ENCODE data around the gene SHROOM3.

SHROOM3 gene

DNA sequence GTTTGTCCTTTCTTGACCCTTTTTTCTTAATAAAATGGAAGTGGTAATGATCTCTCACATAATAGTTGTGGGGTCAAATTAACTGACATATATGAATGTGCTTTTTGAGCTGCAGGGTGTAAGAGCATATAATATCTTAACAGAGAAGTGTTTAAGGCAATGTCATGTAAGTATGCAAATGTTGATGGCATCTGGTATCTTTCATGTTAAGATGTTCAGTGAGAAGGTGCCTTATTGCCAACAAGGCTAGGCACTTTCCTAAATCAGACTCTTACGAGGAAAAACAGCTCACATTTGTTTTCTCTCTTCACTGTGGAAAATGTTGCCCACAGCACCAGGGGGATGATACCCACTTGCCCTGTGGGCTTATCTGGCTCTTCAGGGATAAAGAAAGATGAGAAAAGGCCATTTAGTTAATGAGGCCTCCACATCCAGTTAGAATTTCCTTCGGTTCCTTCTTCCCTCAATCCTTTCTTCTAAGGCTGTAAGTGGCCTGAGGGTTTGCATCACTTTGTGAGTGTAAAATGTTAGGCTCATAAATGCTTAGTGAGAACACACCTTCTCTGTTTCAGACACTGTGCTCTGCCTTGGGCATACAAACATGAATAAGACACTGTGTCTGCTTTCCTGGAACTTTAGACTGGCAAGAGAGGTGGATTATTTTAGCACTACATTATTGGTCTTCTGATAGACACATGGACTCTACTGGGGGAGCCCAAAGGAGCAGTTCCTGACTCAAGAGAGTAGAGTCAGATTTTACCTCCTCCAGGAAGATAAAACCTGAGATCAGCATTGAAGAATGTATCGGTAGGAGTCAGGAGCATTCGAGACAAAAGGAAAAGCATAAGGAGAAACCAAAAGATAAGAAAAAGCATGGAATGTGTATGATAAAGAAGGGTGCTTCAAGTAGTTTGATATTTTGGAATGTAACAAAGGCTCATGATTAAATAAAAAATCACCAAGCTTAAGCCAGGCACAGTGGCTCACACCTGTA is 327.4 kb downstream of the SHROOM3 start:
- DNase-seq (ENCODE audit: extremely low read depth in 1 of 2, low read depth in 1 of 2), result no peak

- no peak for DNase-seq (ENCODE audit: extremely low read depth in 1 of 2, low read depth in 1 of 2)
These were observed 329.2 kb downstream of the SHROOM3 start for GRCh38 chr4:76764251-76764650.

GRCh38 chr4:76765473-76766183 is 330.6 kb downstream of the SHROOM3 start:
- DNase-seq (ENCODE audit: extremely low read depth in 1 of 2, low read depth in 1 of 2), result no peak

DNA sequence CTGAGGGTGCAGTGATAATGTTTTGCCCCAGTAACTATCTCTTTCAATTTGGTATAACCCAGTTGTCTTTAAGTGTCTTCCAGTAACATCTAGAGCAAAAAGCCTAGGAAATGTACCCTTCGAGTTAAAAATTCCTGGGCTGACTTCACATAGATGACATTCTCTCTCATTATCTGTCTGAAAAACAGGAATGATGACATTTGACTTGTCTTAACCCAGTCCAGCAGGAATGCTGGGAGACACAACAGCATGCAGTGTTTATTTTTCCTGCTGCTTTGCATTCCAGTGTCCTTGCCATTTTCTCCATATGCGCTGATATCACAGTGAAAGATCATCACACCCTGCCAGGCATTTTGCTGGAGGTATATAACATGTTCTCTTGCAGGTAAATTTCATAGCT is 333.0 kb downstream of the SHROOM3 start:
- no peak for DNase-seq (ENCODE audit: extremely low read depth in 1 of 2, low read depth in 1 of 2)

GRCh38 chr4:76772498-76773106 is 337.6 kb downstream of the SHROOM3 start:
- DNase-seq (ENCODE audit: extremely low read depth in 1 of 2, low read depth in 1 of 2), result no peak

DNA sequence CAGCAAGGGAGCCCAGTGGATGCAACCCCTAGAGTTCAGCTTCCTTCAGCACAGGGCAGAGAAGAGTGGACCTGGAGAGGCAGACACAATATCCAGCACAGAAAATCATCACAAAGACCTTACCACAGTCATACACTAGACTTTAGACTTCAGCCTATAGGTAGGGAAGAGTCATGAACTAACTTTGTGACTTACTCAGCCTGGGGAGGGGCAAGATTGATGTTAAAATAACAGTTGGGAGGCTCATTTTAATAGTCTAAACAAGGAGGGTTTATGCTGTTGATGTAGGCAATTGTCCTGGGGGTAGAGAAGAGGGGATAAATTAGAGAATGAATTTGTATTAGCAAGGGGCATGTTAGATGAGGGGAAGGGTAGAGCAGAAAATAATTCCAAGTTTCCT is 338.7 kb downstream of the SHROOM3 start:
- no peak for DNase-seq (ENCODE audit: extremely low read depth in 1 of 2, low read depth in 1 of 2)

DNA sequence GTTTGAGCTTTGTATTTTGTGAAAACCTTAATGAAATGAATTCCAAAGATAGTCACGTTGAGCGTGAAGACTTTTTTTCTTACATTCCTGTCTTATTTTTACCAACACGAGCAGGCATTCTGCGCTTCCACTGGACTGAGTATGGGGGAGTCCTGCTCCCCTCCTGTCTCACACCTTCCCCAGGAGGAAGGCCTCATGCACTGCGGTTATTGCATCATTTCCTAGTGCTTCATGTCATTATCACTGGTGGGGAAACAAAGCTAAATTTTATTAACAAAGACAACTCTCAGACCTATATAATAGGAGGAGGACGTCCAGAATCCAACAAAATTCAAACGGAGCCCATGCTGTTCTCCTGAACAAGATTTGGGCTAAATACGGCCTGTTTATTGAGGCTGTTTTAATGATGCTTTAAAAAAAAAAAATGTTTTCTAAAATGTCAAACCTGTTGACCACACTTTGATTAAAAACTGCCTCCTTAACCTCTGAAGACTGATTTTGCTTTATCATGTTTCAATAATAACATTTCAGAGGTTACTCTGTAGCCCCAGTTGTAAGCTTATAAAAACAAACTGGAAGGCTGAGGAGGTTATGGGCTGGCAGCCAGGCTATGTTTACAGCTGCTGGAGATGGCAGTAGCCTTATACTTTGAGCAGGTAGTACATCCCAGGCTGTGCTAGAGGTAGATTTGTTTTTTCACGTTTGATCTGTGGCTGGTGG is 344.9 kb downstream of the SHROOM3 start:
- no peak for DNase-seq (ENCODE audit: extremely low read depth in 1 of 2, low read depth in 1 of 2)

DNA sequence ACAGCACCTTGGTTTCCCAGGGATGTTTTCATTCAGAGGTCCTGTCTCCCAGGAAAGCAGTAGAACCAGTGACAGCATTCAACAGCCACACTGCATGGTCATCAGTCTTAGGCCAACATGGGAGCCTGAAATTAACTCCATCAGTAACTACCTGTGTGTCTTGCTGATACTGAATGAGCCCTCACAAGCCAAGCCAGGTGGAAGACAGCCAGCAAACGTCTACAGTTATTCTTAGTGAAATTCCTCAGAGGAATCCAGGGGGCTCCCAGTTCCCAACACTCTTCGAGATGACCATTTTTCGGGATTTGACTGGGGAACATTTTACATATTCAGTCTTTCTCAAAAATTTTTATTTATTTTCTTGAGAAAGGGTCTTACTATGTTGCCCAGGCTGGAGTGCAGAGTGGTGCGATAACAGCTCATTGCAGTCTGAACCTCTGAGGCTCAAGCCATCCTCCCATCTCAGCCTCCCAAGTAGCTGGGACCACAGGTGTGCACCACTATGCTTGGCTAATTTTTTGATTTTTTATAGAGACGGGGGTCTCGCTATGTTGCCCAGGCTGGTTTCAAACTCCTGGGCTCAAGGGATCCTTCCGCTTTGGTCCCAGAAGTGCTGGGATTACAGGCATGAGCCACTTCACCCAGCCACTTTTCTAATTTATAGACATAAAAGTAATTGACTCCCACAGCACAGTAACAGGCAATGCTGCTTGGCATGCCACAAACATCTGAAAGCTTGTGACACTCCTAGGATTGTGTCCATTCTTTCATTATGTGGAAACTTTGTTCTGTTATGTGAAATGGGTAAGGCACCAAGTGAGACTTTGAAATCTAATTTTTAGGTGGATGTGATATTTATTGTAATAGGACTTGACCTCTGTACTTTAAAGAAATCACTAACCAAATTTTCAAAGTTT is 346.0 kb downstream of the SHROOM3 start:
- DNase-seq (ENCODE audit: extremely low read depth in 1 of 2, low read depth in 1 of 2), result no peak

GRCh38 chr4:76781698-76782595 is 346.9 kb downstream of the SHROOM3 start:
- no peak for DNase-seq (ENCODE audit: extremely low read depth in 1 of 2, low read depth in 1 of 2)

GRCh38 chr4:76782837-76783236 is 347.8 kb downstream of the SHROOM3 start:
- no peak for DNase-seq (ENCODE audit: extremely low read depth in 1 of 2, low read depth in 1 of 2)

- DNase-seq (ENCODE audit: extremely low read depth in 1 of 2, low read depth in 1 of 2), result no peak
These were observed 348.8 kb downstream of the SHROOM3 start for GRCh38 chr4:76783836-76784235.

GRCh38 chr4:76784237-76784636 is 349.2 kb downstream of the SHROOM3 start:
- no peak for DNase-seq (ENCODE audit: extremely low read depth in 1 of 2, low read depth in 1 of 2)

DNA sequence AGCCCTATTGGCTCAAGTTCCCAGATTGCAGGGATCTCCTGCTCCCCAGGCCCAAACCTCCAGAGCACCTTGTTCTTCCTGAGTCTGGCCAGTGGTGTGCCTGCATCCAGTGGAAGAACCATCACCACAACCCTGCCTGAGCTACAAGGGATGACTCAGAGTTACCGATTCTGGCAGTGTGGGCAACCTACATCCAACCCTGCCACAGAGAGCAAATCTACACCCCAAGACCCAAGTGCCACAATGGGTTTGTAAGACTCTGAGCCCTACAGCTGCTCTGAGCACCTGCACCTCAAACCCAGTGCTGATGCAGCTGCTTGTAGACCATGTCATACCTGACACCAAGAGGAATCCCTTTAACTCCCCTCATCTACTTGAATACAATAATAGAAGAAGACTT is 352.9 kb downstream of the SHROOM3 start:
- no peak for DNase-seq (ENCODE audit: extremely low read depth in 1 of 2, low read depth in 1 of 2)

DNA sequence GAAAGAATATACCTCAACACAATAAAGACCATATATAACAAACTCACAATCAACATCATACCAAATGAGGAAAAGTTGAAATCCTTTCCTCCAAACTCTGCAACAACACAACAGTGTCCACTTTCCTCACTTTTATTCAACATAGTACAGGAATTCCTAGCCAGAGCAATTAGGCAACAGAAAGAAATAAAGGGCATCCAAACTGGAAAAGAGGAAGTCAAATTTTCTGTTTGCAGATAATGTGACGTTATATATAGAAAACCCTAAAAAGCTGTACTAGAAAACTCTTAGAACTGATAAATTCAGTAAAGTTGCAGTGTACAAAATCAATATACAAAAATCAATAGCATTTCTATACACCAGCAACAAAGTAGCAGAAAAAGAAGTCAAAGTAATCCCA is 355.3 kb downstream of the SHROOM3 start:
- no peak for DNase-seq (ENCODE audit: extremely low read depth in 1 of 2, low read depth in 1 of 2)

GRCh38 chr4:76791479-76791878 is 356.4 kb downstream of the SHROOM3 start:
- DNase-seq (ENCODE audit: extremely low read depth in 1 of 2, low read depth in 1 of 2), result no peak

- no peak for DNase-seq (ENCODE audit: extremely low read depth in 1 of 2, low read depth in 1 of 2)
These were observed 357.4 kb downstream of the SHROOM3 start for GRCh38 chr4:76792418-76792817.

DNA sequence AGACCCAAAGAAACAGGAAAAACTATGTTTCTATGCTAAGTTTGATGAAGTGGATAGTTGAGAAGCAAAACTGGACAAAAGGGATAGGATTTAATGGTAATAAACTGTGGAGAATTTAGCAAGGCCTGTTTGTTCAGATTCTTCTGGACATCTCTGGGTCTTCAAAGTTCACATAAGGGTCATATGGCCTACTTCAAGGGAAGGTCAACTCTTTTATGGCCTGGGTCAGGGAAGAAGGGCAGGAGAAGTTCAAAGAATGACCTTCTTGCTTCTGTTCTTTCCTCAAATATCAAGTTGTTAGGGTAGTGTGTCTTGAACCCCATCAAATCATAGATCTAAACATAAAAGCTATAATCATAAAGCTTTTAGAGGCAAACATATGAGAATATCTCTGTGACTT is 360.2 kb downstream of the SHROOM3 start:
- no peak for DNase-seq (ENCODE audit: extremely low read depth in 1 of 2, low read depth in 1 of 2)

DNA sequence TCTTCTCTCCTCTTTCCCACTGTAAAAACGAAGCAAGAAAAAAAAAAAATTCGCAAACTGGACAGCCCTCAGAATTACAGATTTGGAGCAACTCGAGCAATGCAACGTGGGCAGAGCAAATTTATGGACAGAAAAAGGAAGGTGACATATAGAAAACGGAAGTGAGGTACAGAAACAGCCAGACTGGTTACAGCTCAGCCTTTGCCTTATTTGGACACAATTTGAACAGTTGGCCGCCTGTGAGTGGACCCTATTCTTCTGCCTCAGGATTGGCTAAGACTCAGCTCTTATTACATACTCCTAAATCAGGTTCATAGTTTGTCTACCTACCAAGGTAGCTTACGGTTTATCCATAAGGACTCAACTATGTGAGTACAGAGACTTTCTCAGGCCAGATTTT is 364.1 kb downstream of the SHROOM3 start:
- DNase-seq (ENCODE audit: extremely low read depth in 1 of 2, low read depth in 1 of 2), result no peak

DNA sequence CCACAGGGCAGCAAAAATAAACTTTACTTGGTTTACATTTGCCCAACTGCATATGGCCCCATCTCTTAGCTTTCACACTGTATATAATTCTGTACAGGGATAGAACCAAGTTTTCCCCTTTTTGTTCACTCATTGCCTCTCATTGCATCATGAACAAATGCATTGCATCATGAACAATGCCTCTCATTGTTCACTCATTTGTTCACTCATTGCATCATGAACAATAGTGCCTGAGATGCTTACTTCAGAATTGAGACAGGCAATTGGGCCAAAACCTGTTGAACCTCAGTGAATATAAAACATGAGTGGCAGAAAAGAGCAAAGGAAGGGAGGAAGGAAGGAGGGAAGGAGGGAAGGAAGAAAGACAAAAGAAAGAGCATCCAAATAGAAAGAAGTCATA is 364.7 kb downstream of the SHROOM3 start:
- no peak for DNase-seq (ENCODE audit: extremely low read depth in 1 of 2, low read depth in 1 of 2)

Measured in activated CD8-positive, alpha-beta memory T cell treated with anti-CD3 and anti-CD28 coated beads for 1 hour (primary cell).